Ovary (tissue), 3 donors: Measurements from ENCODE around the gene MACROH2A1.

ENCODE experiments used
- CTCF ChIP-seq, 3 donors: fragments of 450-650 bp in 2 of 3; fragments of 200-600 bp in 1 of 3; IDR thresholded peaks; one replicate each; pipeline versions ENCODE4 v1.5.1 to v1.8.0; 2016 to 2022; ENCODE audit warnings: antibody characterized with exemption in 3 of 3, mild to moderate bottlenecking in 1 of 3
- EP300 ChIP-seq: sonication (generic); formaldehyde crosslinking; IDR thresholded peaks from one replicate; pipeline ENCODE4 v1.6.1; 2017; ENCODE audit warnings: antibody characterized with exemption
- POLR2A ChIP-seq: fragments of 450-650 bp; IDR thresholded peaks from one replicate; pipeline ENCODE4 v1.6.1; 2017; ENCODE audit warnings: antibody characterized with exemption, mild to moderate bottlenecking, moderate library complexity
- donor health status: DM: no; HTN: no; CAD: no.

DNA sequence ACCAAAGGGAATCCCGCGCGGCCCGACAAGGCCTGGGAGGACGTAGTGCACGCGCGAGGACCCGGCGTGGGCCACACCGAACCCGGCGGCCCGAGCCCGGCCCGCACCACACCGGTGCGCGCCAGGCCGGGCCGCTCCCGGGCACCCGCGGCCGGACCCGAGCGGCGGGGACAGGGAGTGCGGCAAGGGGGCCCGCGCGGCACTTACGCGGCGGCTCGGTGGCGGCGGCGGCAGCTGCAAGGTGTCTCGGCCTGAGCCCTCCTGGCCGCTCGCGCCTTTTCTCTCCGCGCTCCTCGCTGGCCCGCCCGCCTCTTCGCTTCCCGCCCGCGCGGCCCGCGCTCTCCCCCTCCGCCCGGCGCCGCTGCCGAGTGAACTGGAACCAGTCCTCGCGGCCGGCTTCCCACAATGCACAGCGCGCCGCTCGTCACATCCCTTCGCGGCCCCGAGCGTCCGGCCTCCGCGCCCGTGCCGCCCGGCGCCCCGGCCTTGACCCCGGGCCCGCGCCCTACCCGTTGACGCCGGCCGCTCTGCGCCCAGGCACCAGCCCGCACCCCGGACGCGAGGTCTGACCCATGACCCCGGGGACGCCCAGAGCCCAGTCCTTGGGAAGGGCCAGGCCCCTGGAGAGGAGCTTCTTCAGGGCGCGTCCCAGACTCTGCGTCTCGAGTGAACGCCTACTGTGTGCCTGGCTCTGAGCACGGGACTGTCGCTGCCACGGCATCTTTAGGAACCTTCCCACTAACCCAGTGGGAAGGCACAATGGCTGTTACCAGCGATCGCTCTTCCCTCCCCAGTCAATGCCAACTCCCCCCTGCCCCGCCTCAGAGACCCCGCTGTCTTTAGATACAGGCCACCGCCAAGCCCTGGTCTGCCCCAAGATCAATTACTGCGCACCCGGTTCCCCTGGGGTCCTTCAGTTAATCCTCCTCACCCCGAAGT is at the start of gene MACROH2A1:
- peak in 2 of 3 donors; percentile 21 for TF ChIP-seq CTCF (IDR thresholded peaks at IDR 0.05)
- peak; percentile 62 for TF ChIP-seq POLR2A
- no peak for TF ChIP-seq EP300
